Activated gamma-delta T cell treated with Interleukin-2 at 50 U/mL for 16 hours (primary cell): Measurements from ENCODE around the gene WIPF1.

ENCODE experiments used
- DNase-seq: peaks from one replicate; pipeline ENCODE4 v3.0.0-alpha.2; 2020

Gene WIPF1

GRCh38 chr2:174618179-174618578 lies 20.6 kb upstream of the WIPF1 start:
- no peak for DNase-seq

GRCh38 chr2:174617718-174618117 lies 20.1 kb upstream of the WIPF1 start:
- DNase-seq: no peak

GRCh38 chr2:174617120-174617519 lies 19.5 kb upstream of the WIPF1 start:
- no peak for DNase-seq

- DNase-seq: no peak
These were observed 18.4 kb upstream of the WIPF1 start for GRCh38 chr2:174615871-174616436.

GRCh38 chr2:174614261-174614660 lies 16.7 kb upstream of the WIPF1 start:
- no peak for DNase-seq

- DNase-seq: no peak
These were observed 15.9 kb upstream of the WIPF1 start for GRCh38 chr2:174613531-174613930.

GRCh38 chr2:174612970-174613369 lies 15.4 kb upstream of the WIPF1 start:
- no peak for DNase-seq

GRCh38 chr2:174611854-174612253 lies 14.2 kb upstream of the WIPF1 start:
- DNase-seq: no peak

GRCh38 chr2:174611006-174611405 lies 13.4 kb upstream of the WIPF1 start:
- DNase-seq: no peak

- DNase-seq: no peak
These were observed 12.8 kb upstream of the WIPF1 start for GRCh38 chr2:174610243-174610995.

- DNase-seq: no peak
These were observed 11.7 kb upstream of the WIPF1 start for GRCh38 chr2:174609261-174609660.

- DNase-seq: no peak
These were observed 11.2 kb upstream of the WIPF1 start for GRCh38 chr2:174608866-174609214.

- DNase-seq: no peak
These were observed 10.6 kb upstream of the WIPF1 start for GRCh38 chr2:174607989-174608865.

GRCh38 chr2:174607584-174607983 lies 10.0 kb upstream of the WIPF1 start:
- DNase-seq: no peak

- DNase-seq: peak; percentile 26
These were observed 8.7 kb upstream of the WIPF1 start for GRCh38 chr2:174606336-174606735.

- no peak for DNase-seq
These were observed 8.1 kb upstream of the WIPF1 start for GRCh38 chr2:174605687-174606086.

GRCh38 chr2:174603280-174603679 lies 5.7 kb upstream of the WIPF1 start:
- DNase-seq: peak; percentile 52

- no peak for DNase-seq
These were observed 5.1 kb upstream of the WIPF1 start for GRCh38 chr2:174602745-174603144.

GRCh38 chr2:174600349-174600748 lies 2.7 kb upstream of the WIPF1 start:
- DNase-seq: no peak

GRCh38 chr2:174599310-174599921 lies 1.8 kb upstream of the WIPF1 start:
- no peak for DNase-seq

- DNase-seq: no peak
These were observed 627 bp downstream of the WIPF1 start for GRCh38 chr2:174597009-174597344.

- DNase-seq: no peak
These were observed 1.7 kb downstream of the WIPF1 start for GRCh38 chr2:174595891-174596397.

GRCh38 chr2:174595116-174595809 lies 2.3 kb downstream of the WIPF1 start:
- DNase-seq: no peak
